KOPT-K1 (cell line): ENCODE measurements around the gene STBD1.
"Not testable (repeated sequence)": the region's sequence is repeated elsewhere in the genome, so short reads cannot be mapped to it uniquely, and the experiment has no call there.

ENCODE experiments used
- H3K27ac ChIP-seq: fragments of 200-600 bp; sonication (generic); 2 replicates; pipeline ENCODE4 v1.5.1; 2016; ENCODE audit warnings: antibody characterized with exemption, mild to moderate bottlenecking, low read depth, low read length; ENCODE audit not compliant: poor library complexity, severe bottlenecking
- H3K36me3 ChIP-seq: fragments of 200-600 bp; sonication (generic); 2 replicates; pipeline ENCODE4 v1.5.1; 2017; ENCODE audit warnings: antibody characterized with exemption, mild to moderate bottlenecking, low read length, moderate library complexity; ENCODE audit not compliant: insufficient read depth
- H3K9me3 ChIP-seq: fragments of 200-600 bp; sonication (generic); 2 replicates; pipeline ENCODE4 v1.5.1; 2017; ENCODE audit warnings: antibody characterized with exemption, low read length, mild to moderate bottlenecking; ENCODE audit not compliant: insufficient read depth, poor library complexity, severe bottlenecking

STBD1 gene

GRCh38 chr4:76277667-76278066 is 28.9 kb upstream of the STBD1 start:
- Histone ChIP-seq H3K27ac (no peak overlapping the region), H3K9me3 (no peaks in the 10 kb centered on the region), H3K36me3 (no peaks in the 10 kb centered on the region)

- H3K36me3 ChIP-seq = no peaks in the 10 kb centered on the region
- no peaks in the 10 kb centered on the region for H3K9me3 ChIP-seq
- H3K27ac ChIP-seq = no peak overlapping the region
Observed at GRCh38 chr4:76278583-76278982, 27.9 kb upstream of the STBD1 start.

GRCh38 chr4:76279462-76279861 is 27.1 kb upstream of the STBD1 start:
- Histone ChIP-seq H3K9me3 (no peaks in the 10 kb centered on the region), H3K27ac (no peak overlapping the region), H3K36me3 (no peaks in the 10 kb centered on the region)

- Histone ChIP-seq H3K36me3 (no peaks in the 10 kb centered on the region), H3K9me3 (no peaks in the 10 kb centered on the region), H3K27ac (no peak overlapping the region)
Observed at GRCh38 chr4:76280488-76281441, 25.8 kb upstream of the STBD1 start.

GRCh38 chr4:76281594-76281993 is 24.9 kb upstream of the STBD1 start:
- H3K27ac ChIP-seq, H3K36me3 ChIP-seq, H3K9me3 ChIP-seq: not testable (repeated sequence)

GRCh38 chr4:76282941-76283689 is 23.4 kb upstream of the STBD1 start:
- no peaks in the 10 kb centered on the region for H3K9me3 ChIP-seq

GRCh38 chr4:76283900-76284299 is 22.6 kb upstream of the STBD1 start:
- Histone ChIP-seq H3K36me3 (no peaks in the 10 kb centered on the region), H3K9me3 (no peaks in the 10 kb centered on the region), H3K27ac (no peak overlapping the region)

More at GRCh38 chr4:76282941-76283689, 23.4 kb upstream of the STBD1 start:
- no peaks in the 10 kb centered on the region for H3K36me3 ChIP-seq
- no peak overlapping the region for H3K27ac ChIP-seq

GRCh38 chr4:76287811-76288210 is 18.7 kb upstream of the STBD1 start:
- not testable (repeated sequence) for H3K9me3 ChIP-seq, H3K36me3 ChIP-seq, H3K27ac ChIP-seq

GRCh38 chr4:76292730-76293129 is 13.8 kb upstream of the STBD1 start:
- Histone ChIP-seq H3K36me3 (no peaks in the 10 kb centered on the region), H3K9me3 (peaks cover 19% of the 10 kb centered on the region), H3K27ac (no peak overlapping the region)

GRCh38 chr4:76293772-76294171 is 12.8 kb upstream of the STBD1 start:
- H3K9me3 ChIP-seq = peaks cover 29% of the 10 kb centered on the region
- no peak overlapping the region for H3K27ac ChIP-seq
- no peaks in the 10 kb centered on the region for H3K36me3 ChIP-seq

- Histone ChIP-seq H3K9me3 (peaks cover 31% of the 10 kb centered on the region), H3K27ac (no peak overlapping the region)
Observed at GRCh38 chr4:76296286-76296820, 10.2 kb upstream of the STBD1 start.

GRCh38 chr4:76298227-76298626 is 8.3 kb upstream of the STBD1 start:
- Histone ChIP-seq H3K27ac (no peak overlapping the region), H3K9me3 (peaks cover 31% of the 10 kb centered on the region), H3K36me3 (no peaks in the 10 kb centered on the region)

More at GRCh38 chr4:76296286-76296820, 10.2 kb upstream of the STBD1 start:
- no peaks in the 10 kb centered on the region for H3K36me3 ChIP-seq

GRCh38 chr4:76300012-76300411 is 6.5 kb upstream of the STBD1 start:
- no peaks in the 10 kb centered on the region for H3K36me3 ChIP-seq
- H3K27ac ChIP-seq = no peak overlapping the region
- H3K9me3 ChIP-seq = peaks cover 31% of the 10 kb centered on the region

GRCh38 chr4:76301068-76301774 is 5.3 kb upstream of the STBD1 start:
- Histone ChIP-seq H3K27ac (no peak overlapping the region), H3K36me3 (no peaks in the 10 kb centered on the region), H3K9me3 (peaks cover 27% of the 10 kb centered on the region)

GRCh38 chr4:76301775-76302162 is 4.8 kb upstream of the STBD1 start:
- H3K36me3 ChIP-seq = no peaks in the 10 kb centered on the region
- peaks cover 22% of the 10 kb centered on the region for H3K9me3 ChIP-seq
- no peak overlapping the region for H3K27ac ChIP-seq
